Skin of body (tissue), 2 donors: ENCODE measurements around the gene HLA-C. TPM values are rescaled to one million over a fixed set of nuclear protein-coding genes. Genes with fewer than 3 reads are reported as not detected.
"Not testable (repeated sequence)": the region's sequence is repeated elsewhere in the genome, so short reads cannot be mapped to it uniquely, and the experiment has no call there.

Source experiments
- DNase-seq: peaks from one replicate; lab custom pipeline; 2025; lab: John Stamatoyannopoulos, UW
- total RNA-seq: library from RNA; depleted of rRNA; stranded (reverse); fragments of >200 nt; gene quantifications from one replicate; pipeline ENCODE4 v1.2.3, GENCODE V29; 2014

Gene HLA-C
- total RNA-seq, 1 donor from 2014 or later = 25.7 TPM

GRCh38 chr6:31270788-31271640, 878 bp downstream of the HLA-C start:
- no peak for DNase-seq

GRCh38 chr6:31268836-31269235, 3.1 kb downstream of the HLA-C start:
- DNase-seq = no peak

- no peak for DNase-seq
These were observed 3.5 kb downstream of the HLA-C start for GRCh38 chr6:31268369-31268765.

- DNase-seq = no peak
These were observed 4.1 kb downstream of the HLA-C start for GRCh38 chr6:31267651-31268368.

GRCh38 chr6:31266567-31267360, 5.1 kb downstream of the HLA-C start:
- DNase-seq = no peak

- DNase-seq = no peak
These were observed 6.0 kb downstream of the HLA-C start for GRCh38 chr6:31265926-31266325.

- not testable (repeated sequence) for DNase-seq
These were observed 8.5 kb downstream of the HLA-C start for GRCh38 chr6:31263346-31263933.

- DNase-seq = not testable (repeated sequence)
These were observed 11.9 kb downstream of the HLA-C start for GRCh38 chr6:31259995-31260394.

- no peak for DNase-seq
These were observed 19.3 kb downstream of the HLA-C start for GRCh38 chr6:31252625-31253024.

- no peak for DNase-seq
These were observed 20.6 kb downstream of the HLA-C start for GRCh38 chr6:31251261-31251660.

GRCh38 chr6:31249184-31249583, 22.7 kb downstream of the HLA-C start:
- no peak for DNase-seq

- no peak for DNase-seq
These were observed 24.1 kb downstream of the HLA-C start for GRCh38 chr6:31247813-31248212.

GRCh38 chr6:31246051-31246521, 25.8 kb downstream of the HLA-C start:
- no peak for DNase-seq

- DNase-seq = no peak
These were observed 28.4 kb downstream of the HLA-C start for GRCh38 chr6:31243508-31243907.

GRCh38 chr6:31239854-31240253, 32.0 kb downstream of the HLA-C start:
- no peak for DNase-seq

- not testable (repeated sequence) for DNase-seq
These were observed 37.8 kb downstream of the HLA-C start for GRCh38 chr6:31234101-31234500.

- no peak for DNase-seq
These were observed 43.4 kb downstream of the HLA-C start for GRCh38 chr6:31228476-31228875.

GRCh38 chr6:31227143-31227542, 44.7 kb downstream of the HLA-C start:
- no peak for DNase-seq

- no peak for DNase-seq
These were observed 46.2 kb downstream of the HLA-C start for GRCh38 chr6:31225735-31226134.

- DNase-seq = no peak
These were observed 49.4 kb downstream of the HLA-C start for GRCh38 chr6:31222496-31222895.
